Ishikawa (cell line): ENCODE data around the gene CACNA1A.

Experiments
- CEBPB ChIP-seq: IDR thresholded peaks from 2 replicates; pipeline ENCODE4 v1.6.1; 2012
- CREB1 ChIP-seq: IDR thresholded peaks from 2 replicates; pipeline ENCODE4 v1.6.1; 2012; ENCODE audit warnings: low read depth
- EGR1 ChIP-seq: IDR thresholded peaks from 2 replicates; pipeline ENCODE4 v1.6.1; 2012
- EP300 ChIP-seq: IDR thresholded peaks from 2 replicates; pipeline ENCODE4 v1.6.1; 2012; ENCODE audit warnings: borderline replicate concordance
- FOXM1 ChIP-seq: IDR thresholded peaks from 2 replicates; pipeline ENCODE4 v1.6.1; 2012; ENCODE audit warnings: low read depth, borderline replicate concordance
- MAX ChIP-seq: IDR thresholded peaks from 2 replicates; pipeline ENCODE4 v1.6.1; 2012
- NFIC ChIP-seq: IDR thresholded peaks from 2 replicates; pipeline ENCODE4 v1.6.1; 2012
- RAD21 ChIP-seq: IDR thresholded peaks from 2 replicates; pipeline ENCODE4 v1.6.1; 2012; ENCODE audit warnings: low read depth
- REST ChIP-seq: IDR thresholded peaks from 2 replicates; pipeline ENCODE4 v1.6.1; 2012; ENCODE audit warnings: low read depth, mild to moderate bottlenecking
- TAF1 ChIP-seq: IDR thresholded peaks from 2 replicates; pipeline ENCODE4 v1.6.1; 2012; ENCODE audit warnings: low read depth, mild to moderate bottlenecking
- TCF12 ChIP-seq: IDR thresholded peaks from 2 replicates; pipeline ENCODE4 v1.6.1; 2012; ENCODE audit warnings: low read depth
- TEAD4 ChIP-seq: IDR thresholded peaks from 2 replicates; pipeline ENCODE4 v1.6.1; 2012
- USF1 ChIP-seq: IDR thresholded peaks from 2 replicates; pipeline ENCODE4 v1.6.1; 2012
- YY1 ChIP-seq: IDR thresholded peaks from 2 replicates; pipeline ENCODE4 v1.6.1; 2012; ENCODE audit warnings: low read depth
- ZBTB7A ChIP-seq: IDR thresholded peaks from 2 replicates; pipeline ENCODE4 v1.6.1; 2012; ENCODE audit warnings: low read depth

CACNA1A gene

GRCh38 chr19:13229246-13229645 is 277.0 kb downstream of the CACNA1A start:
- TF ChIP-seq REST (no peak), TEAD4 (no peak)

- TF ChIP-seq CEBPB (no peak), FOXM1 (no peak), YY1 (no peak), NFIC (no peak), REST (no peak), USF1 (no peak), CREB1 (no peak)
These were observed 277.7 kb downstream of the CACNA1A start for GRCh38 chr19:13228561-13228960.

- TF ChIP-seq USF1: no peak
- no peak for TF ChIP-seq TEAD4
- TF ChIP-seq REST: no peak
- TF ChIP-seq ZBTB7A: no peak
- no peak for TF ChIP-seq FOXM1
- TF ChIP-seq RAD21: no peak
- TF ChIP-seq YY1: no peak
- no peak for TF ChIP-seq TAF1
- no peak for TF ChIP-seq NFIC
- TF ChIP-seq EGR1: no peak
These were observed 279.3 kb downstream of the CACNA1A start for GRCh38 chr19:13226983-13227382.

- TF ChIP-seq FOXM1 (no peak), EGR1 (no peak), CEBPB (no peak), MAX (no peak), TAF1 (no peak), ZBTB7A (no peak), REST (no peak), EP300 (no peak), YY1 (no peak), CREB1 (no peak), TCF12 (no peak), NFIC (no peak), TEAD4 (no peak), RAD21 (no peak), USF1 (no peak)
These were observed 280.1 kb downstream of the CACNA1A start for GRCh38 chr19:13225973-13226865.
